MM.1S (cell line): ENCODE data around the gene VPS54.

Source experiments
- EZH2 ChIP-seq: fragments of 300-600 bp; sonication (generic); optimal IDR thresholded peaks from 2 replicates; pipeline ENCODE3; 2017; ENCODE audit warnings: low read depth, mild to moderate bottlenecking, antibody characterized with exemption, low read length, mixed read lengths
- EZH2phosphoT487 ChIP-seq: fragments of 300-600 bp; sonication (generic); IDR thresholded peaks from 2 replicates; pipeline ENCODE4 v1.6.1; 2018; ENCODE audit warnings: antibody characterized with exemption, low read length
- TF ChIP-seq, protein P1 (sequence below): fragments of 300-600 bp; sonication (generic); IDR thresholded peaks from 2 replicates; pipeline ENCODE4 v1.5.1; 2016; ENCODE audit warnings: antibody characterized with exemption, low read length, mixed read lengths

DNA sequence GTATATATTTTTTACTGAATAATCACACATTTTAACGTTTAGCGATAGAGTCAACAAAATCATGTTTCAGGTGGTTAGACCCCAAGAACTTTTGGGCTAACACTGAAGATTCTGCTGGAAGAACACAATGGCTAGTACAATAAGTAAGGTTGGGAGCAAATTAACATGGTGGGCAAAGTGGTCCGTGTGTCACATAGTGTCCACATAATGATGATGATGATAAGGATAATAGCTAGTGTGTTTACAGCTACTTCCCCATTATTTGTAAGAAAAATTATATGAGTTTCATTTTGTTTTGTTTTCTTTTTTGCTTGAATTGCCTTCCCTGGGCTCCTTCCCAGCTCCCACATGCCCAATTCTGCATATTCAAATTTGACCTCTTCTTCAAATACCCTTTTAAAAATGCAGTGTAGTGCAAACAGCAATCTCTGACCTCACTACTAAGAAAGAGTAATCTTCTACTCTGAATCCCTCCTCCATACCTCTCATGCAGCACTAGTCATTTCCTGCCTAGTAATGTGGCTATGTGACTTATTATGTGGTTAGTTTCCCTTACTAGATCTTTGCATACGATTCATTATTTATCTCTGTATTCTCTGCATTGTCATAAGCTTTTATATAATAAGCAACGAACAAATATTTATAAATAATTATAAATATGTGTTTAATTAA, 16.9 kb upstream of the VPS54 start:
- TF ChIP-seq, protein P1, sequence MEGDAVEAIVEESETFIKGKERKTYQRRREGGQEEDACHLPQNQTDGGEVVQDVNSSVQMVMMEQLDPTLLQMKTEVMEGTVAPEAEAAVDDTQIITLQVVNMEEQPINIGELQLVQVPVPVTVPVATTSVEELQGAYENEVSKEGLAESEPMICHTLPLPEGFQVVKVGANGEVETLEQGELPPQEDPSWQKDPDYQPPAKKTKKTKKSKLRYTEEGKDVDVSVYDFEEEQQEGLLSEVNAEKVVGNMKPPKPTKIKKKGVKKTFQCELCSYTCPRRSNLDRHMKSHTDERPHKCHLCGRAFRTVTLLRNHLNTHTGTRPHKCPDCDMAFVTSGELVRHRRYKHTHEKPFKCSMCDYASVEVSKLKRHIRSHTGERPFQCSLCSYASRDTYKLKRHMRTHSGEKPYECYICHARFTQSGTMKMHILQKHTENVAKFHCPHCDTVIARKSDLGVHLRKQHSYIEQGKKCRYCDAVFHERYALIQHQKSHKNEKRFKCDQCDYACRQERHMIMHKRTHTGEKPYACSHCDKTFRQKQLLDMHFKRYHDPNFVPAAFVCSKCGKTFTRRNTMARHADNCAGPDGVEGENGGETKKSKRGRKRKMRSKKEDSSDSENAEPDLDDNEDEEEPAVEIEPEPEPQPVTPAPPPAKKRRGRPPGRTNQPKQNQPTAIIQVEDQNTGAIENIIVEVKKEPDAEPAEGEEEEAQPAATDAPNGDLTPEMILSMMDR: no peak
- TF ChIP-seq EZH2phosphoT487: no peak
- TF ChIP-seq EZH2: no peak
